Lower leg skin (tissue), 3 donors: Measurements from ENCODE around the gene CHAF1B.

Source experiments
- CTCF ChIP-seq, 3 donors: fragments of 450-650 bp; IDR thresholded peaks; one replicate each; pipeline ENCODE4 v1.5.1; 2016; ENCODE audit warnings: antibody characterized with exemption in 3 of 3, mild to moderate bottlenecking in 3 of 3, moderate library complexity in 2 of 3
- POLR2A ChIP-seq, 2 donors: fragments of 450-650 bp; IDR thresholded peaks; one replicate each; pipeline ENCODE4 v1.6.1; 2016 to 2017; ENCODE audit warnings: antibody characterized with exemption in 2 of 2, mild to moderate bottlenecking in 1 of 2, moderate library complexity in 1 of 2

DNA sequence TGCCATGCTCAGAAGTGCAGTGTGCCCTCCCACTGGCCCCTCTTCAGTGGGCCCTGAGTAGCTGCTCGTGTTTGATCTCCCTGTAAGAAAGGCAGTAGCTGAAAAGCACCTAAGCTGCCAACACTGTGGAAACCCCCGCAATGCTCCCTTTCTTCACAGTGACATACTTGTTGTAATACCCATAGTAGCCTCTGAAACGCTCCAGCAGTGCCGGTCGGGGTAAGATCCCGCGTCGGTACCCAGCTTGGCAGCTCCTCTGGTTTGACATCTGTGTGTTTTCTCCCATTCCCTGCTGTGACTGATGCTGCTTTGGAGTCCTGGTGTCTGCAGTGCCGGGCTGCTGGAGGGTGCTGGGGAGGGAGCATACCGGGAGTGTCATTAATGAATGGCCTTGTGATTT is 3.6 kb downstream of the CHAF1B start:
- TF ChIP-seq POLR2A (IDR thresholded peaks at IDR 0.05), result no peak
- TF ChIP-seq CTCF (IDR thresholded peaks at IDR 0.05), result no peak
